NOMO-1 (cell line): ENCODE measurements around the gene CPNE6.
"Not testable (repeated sequence)": the region's sequence is repeated elsewhere in the genome, so short reads cannot be mapped to it uniquely, and the experiment has no call there.

Source experiments
- DNase-seq, 2 experiments: peaks; one replicate each; lab custom pipeline; 2025; ENCODE audit not compliant: unreplicated experiment in 2 of 2; lab: John Stamatoyannopoulos, UW

CPNE6 gene

GRCh38 chr14:24071144-24071697, at the start of gene CPNE6:
CPNE6 (plus strand) TSS chr14:24071562; CDS start chr14:24072937, 1,375 bp downstream.
- no peak for DNase-seq

GRCh38 chr14:24024939-24025418, 46.4 kb upstream of the CPNE6 start:
- not testable (repeated sequence) for DNase-seq

GRCh38 chr14:24029687-24030086, 41.7 kb upstream of the CPNE6 start:
- not testable (repeated sequence) for DNase-seq

GRCh38 chr14:24031331-24031730, 40.0 kb upstream of the CPNE6 start:
- not testable (repeated sequence) for DNase-seq

GRCh38 chr14:24032727-24033418, 38.5 kb upstream of the CPNE6 start:
- DNase-seq: peak; percentile 68 to 81

- DNase-seq: not testable (repeated sequence)
These were observed 35.6 kb upstream of the CPNE6 start for GRCh38 chr14:24035769-24036168.

GRCh38 chr14:24036169-24036962, 35.0 kb upstream of the CPNE6 start:
- peak; percentile 62 to 85 for DNase-seq

GRCh38 chr14:24036963-24037657, 34.3 kb upstream of the CPNE6 start:
- not testable (repeated sequence) for DNase-seq

- DNase-seq: no peak
These were observed 33.7 kb upstream of the CPNE6 start for GRCh38 chr14:24037658-24038037.

GRCh38 chr14:24038686-24039085, 32.7 kb upstream of the CPNE6 start:
- no peak for DNase-seq

GRCh38 chr14:24040692-24041091, 30.7 kb upstream of the CPNE6 start:
- DNase-seq: no peak

GRCh38 chr14:24042746-24043145, 28.6 kb upstream of the CPNE6 start:
- no peak for DNase-seq

- DNase-seq: peak in 1 of 2 experiments; percentile 41
These were observed 22.4 kb upstream of the CPNE6 start for GRCh38 chr14:24049002-24049401.

- not testable (repeated sequence) for DNase-seq
These were observed 20.6 kb upstream of the CPNE6 start for GRCh38 chr14:24050753-24051152.

GRCh38 chr14:24051176-24051788, 20.1 kb upstream of the CPNE6 start:
- DNase-seq: no peak

- DNase-seq: peak; percentile 15 to 31
These were observed 19.3 kb upstream of the CPNE6 start, which contains the start of gene CARMIL3 for GRCh38 chr14:24051789-24052655. CARMIL3 (plus strand) TSS chr14:24052009; CDS start chr14:24052154, 145 bp downstream.

- no peak for DNase-seq
These were observed 18.5 kb upstream of the CPNE6 start for GRCh38 chr14:24052656-24053547.

- DNase-seq: no peak
These were observed 17.6 kb upstream of the CPNE6 start for GRCh38 chr14:24053548-24054323.
